ES-I3 (cell line): ENCODE results near the gene KIF3B.
"Not testable (repeated sequence)": the region's sequence is repeated elsewhere in the genome, so short reads cannot be mapped to it uniquely, and the experiment has no call there.

Experiments
- H3K36me3 ChIP-seq: 2 replicates; pipeline ENCODE4 v1.6.1; 2013; ENCODE audit warnings: mild to moderate bottlenecking, low read length, control low read depth, moderate library complexity; ENCODE audit not compliant: insufficient read depth
- H3K4me1 ChIP-seq: 2 replicates; pipeline ENCODE4 v1.6.1; 2013; ENCODE audit warnings: mild to moderate bottlenecking, control low read depth, low read length; ENCODE audit not compliant: insufficient read depth
- H3K9ac ChIP-seq: 2 replicates; pipeline ENCODE4 v1.6.1; 2013; ENCODE audit warnings: low read depth, mild to moderate bottlenecking, low read length, moderate library complexity
- H3K9me3 ChIP-seq: 2 replicates; pipeline ENCODE4 v1.6.1; 2013; ENCODE audit warnings: mild to moderate bottlenecking, low read length, moderate library complexity; ENCODE audit not compliant: control insufficient read depth, insufficient read depth

Gene KIF3B

DNA sequence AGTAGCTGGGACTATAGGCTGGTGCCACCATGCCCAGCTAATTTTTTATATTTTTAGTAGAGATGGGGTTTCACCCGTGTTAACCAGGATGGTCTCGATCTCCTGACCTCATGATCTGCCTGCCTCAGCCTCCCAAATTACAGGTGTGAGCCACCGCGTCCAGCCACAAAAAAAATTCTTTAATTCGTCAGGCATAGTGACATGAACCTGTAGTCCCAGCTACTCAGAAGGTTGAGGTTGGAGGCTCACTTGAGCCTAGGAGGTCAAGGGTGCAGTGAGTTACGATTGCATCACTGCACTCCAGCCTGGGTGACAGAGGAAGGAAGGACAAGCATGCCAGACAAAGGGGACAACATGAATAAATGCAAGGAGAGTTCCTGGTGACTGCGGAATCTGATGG lies 61.2 kb downstream of the KIF3B start:
- no peaks in the 10 kb centered on the region for H3K4me1 ChIP-seq
- H3K9ac ChIP-seq, result no peak overlapping the region
- no peaks in the 10 kb centered on the region for H3K9me3 ChIP-seq
- no peaks in the 10 kb centered on the region for H3K36me3 ChIP-seq

- Histone ChIP-seq H3K9me3 (no peaks in the 10 kb centered on the region), H3K4me1 (no peaks in the 10 kb centered on the region), H3K9ac (no peak overlapping the region), H3K36me3 (no peaks in the 10 kb centered on the region)
Observed at GRCh38 chr20:32339116-32339515, 61.7 kb downstream of the KIF3B start.

GRCh38 chr20:32341053-32341452 lies 63.6 kb downstream of the KIF3B start:
- H3K4me1 ChIP-seq, H3K36me3 ChIP-seq, H3K9ac ChIP-seq, H3K9me3 ChIP-seq: not testable (repeated sequence)

DNA sequence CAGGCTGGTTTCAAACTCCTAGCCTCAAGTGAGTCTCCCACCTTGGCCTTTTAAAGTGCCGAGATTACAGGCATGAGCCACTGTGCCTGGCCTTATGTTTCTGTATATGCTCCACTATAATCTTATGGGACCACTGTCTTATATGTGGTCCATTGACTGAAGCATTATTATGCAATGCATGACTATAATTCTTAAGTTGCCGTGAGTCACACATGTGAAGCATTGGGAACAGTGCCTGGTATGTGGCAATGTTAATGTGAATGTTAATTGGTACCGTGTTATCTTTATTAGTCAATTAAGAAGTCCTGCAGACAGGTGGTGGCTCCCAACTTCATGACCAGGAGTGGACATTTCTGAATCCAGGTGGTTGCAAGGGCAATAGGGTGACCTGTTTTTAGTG lies 66.0 kb downstream of the KIF3B start:
- no peaks in the 10 kb centered on the region for H3K9me3 ChIP-seq
- H3K4me1 ChIP-seq, result peaks cover 9% of the 10 kb centered on the region; the same call in 1 of the 2 replicates
- no peaks in the 10 kb centered on the region; the same call in 1 of the 2 replicates for H3K36me3 ChIP-seq
- H3K9ac ChIP-seq, result no peak overlapping the region

DNA sequence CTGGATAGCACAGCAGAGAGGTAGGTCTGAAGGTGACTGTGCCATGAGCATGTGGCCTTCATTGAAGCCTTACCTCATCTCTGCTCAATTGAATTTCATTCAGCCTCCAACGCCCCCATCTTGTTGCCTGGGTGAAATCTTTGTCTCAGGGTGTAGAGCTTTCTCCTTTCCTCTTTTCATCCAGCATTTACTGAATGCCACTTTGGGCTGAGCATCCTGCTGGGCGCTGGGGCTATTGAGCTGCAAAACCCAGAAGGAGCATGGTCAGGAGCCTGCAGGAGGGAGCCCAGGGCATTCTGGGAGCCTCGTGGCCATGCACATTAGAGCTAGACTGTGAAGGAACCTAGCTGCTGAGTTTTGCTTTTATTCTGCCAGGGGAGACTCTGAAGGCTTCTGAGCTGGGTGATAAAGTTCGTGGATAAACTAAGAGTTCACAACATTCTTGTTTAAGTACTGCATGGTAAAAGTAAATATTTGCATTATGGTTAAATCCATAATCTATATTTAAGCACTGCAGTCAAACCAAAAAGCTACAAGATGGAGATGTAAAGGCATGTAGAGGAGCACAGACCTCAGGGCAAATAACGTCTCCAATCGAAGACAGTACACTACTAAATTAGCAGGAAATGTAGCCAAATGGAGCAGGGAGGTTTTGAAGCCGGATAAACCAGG lies 67.5 kb downstream of the KIF3B start:
- Histone ChIP-seq H3K36me3 (no peaks in the 10 kb centered on the region; the same call in 1 of the 2 replicates), H3K9ac (no peak overlapping the region), H3K9me3 (no peaks in the 10 kb centered on the region), H3K4me1 (peaks cover 9% of the 10 kb centered on the region; the same call in 1 of the 2 replicates)

DNA sequence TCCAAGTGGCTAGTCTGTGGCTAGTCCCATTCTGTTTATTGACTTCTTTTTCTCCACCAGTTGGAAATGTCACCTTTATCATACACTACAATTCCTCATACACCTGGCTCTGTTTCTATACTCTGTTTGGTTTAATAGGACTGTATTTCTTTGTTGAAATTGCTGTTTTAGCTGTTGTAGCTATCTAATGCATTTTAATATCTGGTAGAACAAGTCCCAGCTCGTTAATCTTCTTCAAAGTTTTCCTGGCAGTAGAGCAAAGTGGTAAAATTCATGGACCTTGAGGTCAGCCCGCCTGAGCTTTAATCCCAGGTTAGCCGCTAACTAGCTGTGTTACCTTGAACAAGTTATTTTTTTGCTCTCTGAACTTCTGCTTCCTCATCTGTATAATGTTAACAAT lies 70.8 kb downstream of the KIF3B start:
- H3K9me3 ChIP-seq, result no peaks in the 10 kb centered on the region
- H3K4me1 ChIP-seq, result peaks cover 9% of the 10 kb centered on the region; the same call in 1 of the 2 replicates
- H3K36me3 ChIP-seq, result no peaks in the 10 kb centered on the region; the same call in 1 of the 2 replicates
- no peak overlapping the region for H3K9ac ChIP-seq

- H3K4me1 ChIP-seq, result no peaks in the 10 kb centered on the region
- H3K36me3 ChIP-seq, result no peaks in the 10 kb centered on the region; the same call in 1 of the 2 replicates
- no peaks in the 10 kb centered on the region for H3K9me3 ChIP-seq
- H3K9ac ChIP-seq, result no peak overlapping the region
Observed at GRCh38 chr20:32350421-32350820, 73.0 kb downstream of the KIF3B start.

GRCh38 chr20:32352121-32352720 lies 74.8 kb downstream of the KIF3B start:
- H3K9ac ChIP-seq, result no peak overlapping the region
- no peaks in the 10 kb centered on the region for H3K36me3 ChIP-seq
- no peaks in the 10 kb centered on the region for H3K4me1 ChIP-seq
- H3K9me3 ChIP-seq, result no peaks in the 10 kb centered on the region

- no peaks in the 10 kb centered on the region for H3K36me3 ChIP-seq
- no peaks in the 10 kb centered on the region for H3K9me3 ChIP-seq
- no peaks in the 10 kb centered on the region for H3K4me1 ChIP-seq
- H3K9ac ChIP-seq, result no peak overlapping the region
Observed at GRCh38 chr20:32353848-32354496, 76.5 kb downstream of the KIF3B start.

DNA sequence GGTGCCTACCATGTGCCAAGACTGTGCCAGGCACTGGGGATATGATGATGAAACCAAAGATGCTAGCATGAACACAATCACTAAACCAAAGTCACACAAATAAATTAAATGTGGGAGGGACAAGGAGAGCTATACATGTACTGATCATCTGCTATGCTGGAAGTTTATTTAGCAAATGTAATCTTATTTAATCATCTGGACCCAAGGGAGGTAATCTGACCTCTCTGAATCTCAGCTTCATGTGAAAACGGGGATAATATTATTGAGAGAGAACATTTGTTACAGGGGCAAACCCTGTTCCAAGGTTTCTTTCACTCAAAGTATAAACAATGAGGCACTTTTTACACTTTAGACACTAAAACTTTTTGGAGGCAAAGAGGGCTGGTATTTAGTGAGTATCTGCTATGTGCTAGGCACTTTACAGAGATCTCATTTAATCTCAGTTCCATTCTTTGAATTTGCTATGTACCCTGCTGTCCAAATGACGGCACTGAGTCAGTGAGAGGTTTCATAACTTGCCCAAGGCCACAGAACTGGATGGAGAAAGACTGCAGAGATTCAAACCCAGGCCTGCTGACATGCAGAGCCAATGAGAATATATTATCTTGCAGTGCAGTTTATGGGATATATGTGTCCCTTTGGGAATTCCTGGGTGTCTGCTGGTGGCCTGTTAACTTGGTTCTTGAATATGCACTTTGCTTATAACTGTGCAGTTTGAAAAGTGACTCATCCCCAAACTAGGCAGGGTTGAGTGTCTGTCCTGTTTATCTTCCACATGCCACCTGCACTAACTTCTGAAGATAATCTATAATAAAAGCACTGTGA lies 77.4 kb downstream of the KIF3B start:
- Histone ChIP-seq H3K9ac (no peak overlapping the region), H3K9me3 (no peaks in the 10 kb centered on the region), H3K4me1 (0 out of 2 replicates have a peak, but pooled peaks cover 3% of the 10 kb centered on the region), H3K36me3 (no peaks in the 10 kb centered on the region)

GRCh38 chr20:32355417-32355841 lies 78.0 kb downstream of the KIF3B start:
- no peaks in the 10 kb centered on the region for H3K9me3 ChIP-seq
- no peaks in the 10 kb centered on the region for H3K36me3 ChIP-seq
- 0 out of 2 replicates have a peak, but pooled peaks cover 3% of the 10 kb centered on the region for H3K4me1 ChIP-seq
- no peak overlapping the region for H3K9ac ChIP-seq

- not testable (repeated sequence) for H3K9ac ChIP-seq, H3K36me3 ChIP-seq, H3K4me1 ChIP-seq, H3K9me3 ChIP-seq
Observed at GRCh38 chr20:32355907-32356621, 78.6 kb downstream of the KIF3B start.

GRCh38 chr20:32356622-32357374 lies 79.3 kb downstream of the KIF3B start:
- Histone ChIP-seq H3K9me3 (no peaks in the 10 kb centered on the region), H3K36me3 (no peaks in the 10 kb centered on the region), H3K4me1 (0 out of 2 replicates have a peak, but pooled peaks cover 3% of the 10 kb centered on the region), H3K9ac (peak overlapping the region; percentile 78; the same call in 1 of the 2 replicates)
